ENCODE measurements around the gene MPRIP. TPM values are rescaled to one million over a fixed set of nuclear protein-coding genes. Genes with fewer than 3 reads are reported as not detected.

MPRIP gene
- total RNA-seq, 1 experiment from 2014 or later = 199 TPM

GRCh38 chr17:17093764-17094163, 51.5 kb downstream of the MPRIP start:
- Histone ChIP-seq H3K27me3 (replicated peaks) (no peaks in the 10 kb centered on the region), H3K36me3 (peaks cover 78% of the 10 kb centered on the region), H3K27ac (no peak overlapping the region), H3K4me3 (no peak overlapping the region), H3K9me3 (replicated peaks) (no peaks in the 10 kb centered on the region), H3K4me1 (replicated peaks) (no peaks in the 10 kb centered on the region)
- DNase-seq (ENCODE audit: low read depth in 1 of 2, low spot score in 2 of 2) = no peak

- no peaks in the 10 kb centered on the region for H3K27me3 ChIP-seq (replicated peaks)
- peaks cover 80% of the 10 kb centered on the region for H3K36me3 ChIP-seq
- H3K27ac ChIP-seq = no peak overlapping the region
- H3K9me3 ChIP-seq (replicated peaks) = no peaks in the 10 kb centered on the region
- DNase-seq (ENCODE audit: low read depth in 1 of 2, low spot score in 2 of 2) = no peak
- H3K4me3 ChIP-seq = no peak overlapping the region
- H3K4me1 ChIP-seq (replicated peaks) = no peaks in the 10 kb centered on the region
These were observed 54.4 kb downstream of the MPRIP start for GRCh38 chr17:17096438-17097178.

- no peak overlapping the region for H3K27ac ChIP-seq
- no peaks in the 10 kb centered on the region for H3K9me3 ChIP-seq (replicated peaks)
These were observed 55.6 kb downstream of the MPRIP start for GRCh38 chr17:17097763-17098345.

GRCh38 chr17:17098551-17099179, 56.4 kb downstream of the MPRIP start:
- H3K4me3 ChIP-seq = no peak overlapping the region
- H3K4me1 ChIP-seq (replicated peaks) = no peaks in the 10 kb centered on the region
- no peak for DNase-seq (ENCODE audit: low read depth in 1 of 2, low spot score in 2 of 2)
- H3K27ac ChIP-seq = no peak overlapping the region
- no peaks in the 10 kb centered on the region for H3K9me3 ChIP-seq (replicated peaks)
- H3K36me3 ChIP-seq = peaks cover 90% of the 10 kb centered on the region
- H3K27me3 ChIP-seq (replicated peaks) = no peaks in the 10 kb centered on the region

More at GRCh38 chr17:17097763-17098345, 55.6 kb downstream of the MPRIP start:
- Histone ChIP-seq H3K36me3 (peaks cover 84% of the 10 kb centered on the region), H3K4me3 (no peak overlapping the region), H3K27me3 (replicated peaks) (no peaks in the 10 kb centered on the region), H3K4me1 (replicated peaks) (no peaks in the 10 kb centered on the region)
- no peak for DNase-seq (ENCODE audit: low read depth in 1 of 2, low spot score in 2 of 2)

- DNase-seq (ENCODE audit: low read depth in 1 of 2, low spot score in 2 of 2) = no peak
- Histone ChIP-seq H3K36me3 (peaks cover 96% of the 10 kb centered on the region), H3K27me3 (replicated peaks) (no peaks in the 10 kb centered on the region), H3K27ac (no peak overlapping the region), H3K4me1 (replicated peaks) (0 out of 2 replicates have a peak, but pooled peaks cover 5% of the 10 kb centered on the region), H3K9me3 (replicated peaks) (no peaks in the 10 kb centered on the region), H3K4me3 (no peak overlapping the region)
These were observed 59.9 kb downstream of the MPRIP start for GRCh38 chr17:17102176-17102575.

- H3K27me3 ChIP-seq (replicated peaks) = no peaks in the 10 kb centered on the region
- DNase-seq (ENCODE audit: low read depth in 1 of 2, low spot score in 2 of 2) = no peak
- peaks cover 96% of the 10 kb centered on the region for H3K36me3 ChIP-seq
- H3K4me3 ChIP-seq = no peak overlapping the region
- H3K27ac ChIP-seq = no peak overlapping the region
- H3K4me1 ChIP-seq (replicated peaks) = 0 out of 2 replicates have a peak, but pooled peaks cover 5% of the 10 kb centered on the region
- H3K9me3 ChIP-seq (replicated peaks) = no peaks in the 10 kb centered on the region
These were observed 60.9 kb downstream of the MPRIP start for GRCh38 chr17:17103160-17103559.

- H3K27ac ChIP-seq = no peak overlapping the region
- peaks cover 98% of the 10 kb centered on the region for H3K36me3 ChIP-seq
- H3K9me3 ChIP-seq (replicated peaks) = no peaks in the 10 kb centered on the region
- no peak for DNase-seq (ENCODE audit: low read depth in 1 of 2, low spot score in 2 of 2)
- 0 out of 2 replicates have a peak, but pooled peaks cover 5% of the 10 kb centered on the region for H3K4me1 ChIP-seq (replicated peaks)
- no peaks in the 10 kb centered on the region for H3K27me3 ChIP-seq (replicated peaks)
- no peak overlapping the region for H3K4me3 ChIP-seq
These were observed 61.8 kb downstream of the MPRIP start for GRCh38 chr17:17104036-17104435.

- Histone ChIP-seq H3K4me3 (no peak overlapping the region), H3K9me3 (replicated peaks) (no peaks in the 10 kb centered on the region), H3K27me3 (replicated peaks) (no peaks in the 10 kb centered on the region), H3K4me1 (replicated peaks) (0 out of 2 replicates have a peak, but pooled peaks cover 5% of the 10 kb centered on the region), H3K27ac (no peak overlapping the region), H3K36me3 (peaks cover 98% of the 10 kb centered on the region)
- DNase-seq (ENCODE audit: low read depth in 1 of 2, low spot score in 2 of 2) = no peak
These were observed 62.2 kb downstream of the MPRIP start for GRCh38 chr17:17104494-17104893.

- Histone ChIP-seq H3K27ac (no peak overlapping the region), H3K9me3 (replicated peaks) (no peaks in the 10 kb centered on the region), H3K4me3 (no peak overlapping the region), H3K36me3 (peaks cover 88% of the 10 kb centered on the region), H3K27me3 (replicated peaks) (no peaks in the 10 kb centered on the region), H3K4me1 (replicated peaks) (0 out of 2 replicates have a peak, but pooled peaks cover 5% of the 10 kb centered on the region)
- no peak for DNase-seq (ENCODE audit: low read depth in 1 of 2, low spot score in 2 of 2)
These were observed 63.7 kb downstream of the MPRIP start for GRCh38 chr17:17105976-17106375.

- 0 out of 2 replicates have a peak, but pooled peaks cover 5% of the 10 kb centered on the region for H3K4me1 ChIP-seq (replicated peaks)
- no peak overlapping the region for H3K27ac ChIP-seq
- H3K36me3 ChIP-seq = peaks cover 86% of the 10 kb centered on the region
- H3K27me3 ChIP-seq (replicated peaks) = no peaks in the 10 kb centered on the region
- DNase-seq (ENCODE audit: low read depth in 1 of 2, low spot score in 2 of 2) = no peak
- H3K4me3 ChIP-seq = no peak overlapping the region
- no peaks in the 10 kb centered on the region for H3K9me3 ChIP-seq (replicated peaks)
These were observed 64.5 kb downstream of the MPRIP start for GRCh38 chr17:17106756-17107155.

GRCh38 chr17:17107281-17107680, 65.0 kb downstream of the MPRIP start:
- H3K27ac ChIP-seq = no peak overlapping the region
- no peak for DNase-seq (ENCODE audit: low read depth in 1 of 2, low spot score in 2 of 2)
- H3K27me3 ChIP-seq (replicated peaks) = no peaks in the 10 kb centered on the region

GRCh38 chr17:17107891-17108431, 65.7 kb downstream of the MPRIP start:
- Histone ChIP-seq H3K36me3 (peaks cover 78% of the 10 kb centered on the region), H3K9me3 (replicated peaks) (no peaks in the 10 kb centered on the region), H3K4me3 (no peak overlapping the region), H3K4me1 (replicated peaks) (0 out of 2 replicates have a peak, but pooled peaks cover 5% of the 10 kb centered on the region), H3K27me3 (replicated peaks) (no peaks in the 10 kb centered on the region), H3K27ac (no peak overlapping the region)
- no peak for DNase-seq (ENCODE audit: low read depth in 1 of 2, low spot score in 2 of 2)

More at GRCh38 chr17:17107281-17107680, 65.0 kb downstream of the MPRIP start:
- Histone ChIP-seq H3K4me3 (no peak overlapping the region), H3K9me3 (replicated peaks) (no peaks in the 10 kb centered on the region), H3K4me1 (replicated peaks) (0 out of 2 replicates have a peak, but pooled peaks cover 5% of the 10 kb centered on the region), H3K36me3 (peaks cover 85% of the 10 kb centered on the region)

- Histone ChIP-seq H3K27ac (no peak overlapping the region), H3K4me1 (replicated peaks) (0 out of 2 replicates have a peak, but pooled peaks cover 5% of the 10 kb centered on the region), H3K4me3 (no peak overlapping the region), H3K9me3 (replicated peaks) (no peaks in the 10 kb centered on the region), H3K36me3 (peaks cover 75% of the 10 kb centered on the region), H3K27me3 (replicated peaks) (no peaks in the 10 kb centered on the region)
- DNase-seq (ENCODE audit: low read depth in 1 of 2, low spot score in 2 of 2) = no peak
These were observed 66.3 kb downstream of the MPRIP start for GRCh38 chr17:17108451-17109049.

Measured in SJSA1 (cell line).